ENCODE results near the gene DHDH.

DNA sequence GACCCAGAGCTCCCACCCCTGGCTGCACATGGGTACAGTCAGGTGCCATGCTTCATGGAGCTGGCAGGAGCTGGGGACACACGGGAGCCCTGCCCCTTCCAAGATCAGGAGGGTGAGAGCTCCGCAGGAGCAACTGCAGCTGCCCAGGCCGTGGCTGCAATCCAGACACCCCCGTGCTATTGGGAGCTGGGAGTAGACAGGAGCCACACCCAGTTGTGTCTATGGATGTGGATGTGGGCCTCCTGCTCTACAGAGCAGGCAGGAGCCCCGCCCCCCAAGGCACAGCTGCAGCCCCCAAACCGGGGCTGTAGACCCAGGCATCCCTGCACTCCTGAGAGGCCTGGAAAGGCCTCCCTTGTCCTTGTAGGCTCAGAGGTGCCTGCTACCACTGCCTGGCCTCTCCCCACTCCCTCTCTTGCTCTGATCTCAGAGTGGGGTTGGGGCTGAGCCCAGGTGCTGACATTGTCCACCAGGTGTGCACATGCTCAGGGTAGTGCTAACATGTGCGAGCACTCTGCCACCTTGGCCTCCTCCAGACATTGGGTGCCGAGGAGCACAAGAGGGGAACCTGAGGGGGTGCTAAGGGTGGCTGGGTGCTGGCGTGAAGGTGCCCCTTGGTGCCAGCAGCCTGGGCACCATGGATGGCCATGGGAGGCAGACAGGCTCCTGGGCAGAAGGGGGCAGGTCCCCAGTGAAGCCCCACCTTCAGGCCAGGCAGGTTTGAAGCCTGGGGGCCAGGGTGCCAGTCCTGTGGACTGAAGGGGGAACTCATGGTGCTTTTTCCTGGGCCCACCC is 13.2 kb downstream of the DHDH start:
- TF ChIP-seq, protein P1, sequence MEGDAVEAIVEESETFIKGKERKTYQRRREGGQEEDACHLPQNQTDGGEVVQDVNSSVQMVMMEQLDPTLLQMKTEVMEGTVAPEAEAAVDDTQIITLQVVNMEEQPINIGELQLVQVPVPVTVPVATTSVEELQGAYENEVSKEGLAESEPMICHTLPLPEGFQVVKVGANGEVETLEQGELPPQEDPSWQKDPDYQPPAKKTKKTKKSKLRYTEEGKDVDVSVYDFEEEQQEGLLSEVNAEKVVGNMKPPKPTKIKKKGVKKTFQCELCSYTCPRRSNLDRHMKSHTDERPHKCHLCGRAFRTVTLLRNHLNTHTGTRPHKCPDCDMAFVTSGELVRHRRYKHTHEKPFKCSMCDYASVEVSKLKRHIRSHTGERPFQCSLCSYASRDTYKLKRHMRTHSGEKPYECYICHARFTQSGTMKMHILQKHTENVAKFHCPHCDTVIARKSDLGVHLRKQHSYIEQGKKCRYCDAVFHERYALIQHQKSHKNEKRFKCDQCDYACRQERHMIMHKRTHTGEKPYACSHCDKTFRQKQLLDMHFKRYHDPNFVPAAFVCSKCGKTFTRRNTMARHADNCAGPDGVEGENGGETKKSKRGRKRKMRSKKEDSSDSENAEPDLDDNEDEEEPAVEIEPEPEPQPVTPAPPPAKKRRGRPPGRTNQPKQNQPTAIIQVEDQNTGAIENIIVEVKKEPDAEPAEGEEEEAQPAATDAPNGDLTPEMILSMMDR (IDR thresholded peaks at IDR 0.05; ENCODE audit: insufficient read depth, low read length, poor library complexity, severe bottlenecking), result no peak
- no peak for TF ChIP-seq EZH2phosphoT487 (conservative IDR thresholded peaks at IDR 0.05; ENCODE audit: low read length)
